ENCODE results near the gene AIDA. TPM values are rescaled to one million over a fixed set of nuclear protein-coding genes. Genes with fewer than 3 reads are reported as not detected.

AIDA gene
- total RNA-seq, 1 donor from 2014 or later, result 49.6 TPM

DNA sequence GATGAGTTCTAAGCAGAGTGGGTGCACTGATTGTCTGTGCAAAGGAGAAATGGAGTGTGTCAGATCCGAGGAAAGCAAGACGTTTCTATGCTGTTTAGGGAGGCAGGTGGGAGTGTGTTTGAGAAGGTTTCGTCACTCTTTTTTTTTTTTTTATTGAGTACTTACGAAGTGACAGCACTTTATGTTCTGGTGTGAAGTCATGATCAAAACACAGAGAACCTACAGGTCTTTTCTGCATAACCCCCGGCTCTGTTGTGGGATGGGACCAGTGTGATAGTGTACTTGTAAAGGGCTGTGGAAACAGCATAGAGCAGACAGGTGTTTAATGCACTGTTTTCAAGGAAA is 67.7 kb downstream of the AIDA start:
- intact Hi-C loops (cut with DNase I), result loop anchor here (1.0 to 10.0 kb wide), 2 partner anchors 69 to 430 kb away; no protein-coding TSS in a partner anchor
- peaks cover 0 to 5% of the 10 kb centered on the region in 2 donors for H3K36me3 ChIP-seq
- no peaks in the 10 kb centered on the region for H3K27me3 ChIP-seq
- no peak for DNase-seq (ENCODE audit: extremely low spot score in 2 of 2)
- peak overlapping the region; percentile 92 for H3K27ac ChIP-seq
- H3K4me1 ChIP-seq, result peaks cover 21% of the 10 kb centered on the region
- TF ChIP-seq, protein P1, sequence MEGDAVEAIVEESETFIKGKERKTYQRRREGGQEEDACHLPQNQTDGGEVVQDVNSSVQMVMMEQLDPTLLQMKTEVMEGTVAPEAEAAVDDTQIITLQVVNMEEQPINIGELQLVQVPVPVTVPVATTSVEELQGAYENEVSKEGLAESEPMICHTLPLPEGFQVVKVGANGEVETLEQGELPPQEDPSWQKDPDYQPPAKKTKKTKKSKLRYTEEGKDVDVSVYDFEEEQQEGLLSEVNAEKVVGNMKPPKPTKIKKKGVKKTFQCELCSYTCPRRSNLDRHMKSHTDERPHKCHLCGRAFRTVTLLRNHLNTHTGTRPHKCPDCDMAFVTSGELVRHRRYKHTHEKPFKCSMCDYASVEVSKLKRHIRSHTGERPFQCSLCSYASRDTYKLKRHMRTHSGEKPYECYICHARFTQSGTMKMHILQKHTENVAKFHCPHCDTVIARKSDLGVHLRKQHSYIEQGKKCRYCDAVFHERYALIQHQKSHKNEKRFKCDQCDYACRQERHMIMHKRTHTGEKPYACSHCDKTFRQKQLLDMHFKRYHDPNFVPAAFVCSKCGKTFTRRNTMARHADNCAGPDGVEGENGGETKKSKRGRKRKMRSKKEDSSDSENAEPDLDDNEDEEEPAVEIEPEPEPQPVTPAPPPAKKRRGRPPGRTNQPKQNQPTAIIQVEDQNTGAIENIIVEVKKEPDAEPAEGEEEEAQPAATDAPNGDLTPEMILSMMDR (IDR thresholded peaks at IDR 0.05), result no peak
- TF ChIP-seq POLR2AphosphoS5 (IDR thresholded peaks at IDR 0.05; ENCODE audit: insufficient read depth in 1 of 2, low read depth in 1 of 2), result no peak
- TF ChIP-seq POLR2A (IDR thresholded peaks at IDR 0.05), result no peak
- H3K9me3 ChIP-seq, result no peaks in the 10 kb centered on the region
- H3K4me3 ChIP-seq, result peak overlapping the region; percentile 92 to 95

DNA sequence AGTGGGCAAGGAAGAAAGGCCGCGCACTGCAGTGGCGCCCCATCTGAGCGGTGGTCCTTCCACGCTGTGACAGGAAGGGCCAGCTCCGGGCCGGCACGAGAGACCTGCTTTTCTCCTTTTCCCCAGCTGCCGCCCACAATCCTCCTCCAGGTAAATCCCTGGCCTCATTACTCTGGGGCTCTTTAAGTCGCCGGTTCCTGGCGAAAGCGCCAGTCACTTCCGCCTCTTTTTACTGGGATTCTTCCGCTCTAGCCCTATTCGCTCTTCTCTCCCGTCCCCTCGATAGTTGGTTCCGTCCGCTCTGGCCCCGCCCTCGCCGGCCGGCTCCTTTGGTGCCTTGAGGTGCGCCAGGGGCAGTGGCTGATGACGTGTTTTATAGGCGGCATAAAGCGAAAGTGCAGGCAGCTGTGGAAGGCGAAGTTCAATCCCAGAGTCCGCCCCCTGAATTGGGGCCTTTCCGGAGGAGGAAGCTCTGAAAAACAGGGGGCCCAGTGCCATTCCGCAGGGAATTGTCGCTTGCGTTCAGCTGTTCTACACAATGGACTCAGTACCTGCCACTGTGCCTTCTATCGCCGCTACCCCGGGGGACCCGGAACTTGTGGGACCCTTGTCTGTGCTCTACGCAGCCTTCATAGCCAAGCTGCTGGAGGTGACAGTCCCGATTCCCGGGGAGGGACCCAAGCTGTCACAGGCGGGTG is 68.2 kb downstream of the AIDA start:
- H3K4me1 ChIP-seq, result peaks cover 21% of the 10 kb centered on the region
- TF ChIP-seq, protein P1 (IDR thresholded peaks at IDR 0.05), result peak in 1 of 3 experiments; percentile 3
- TF ChIP-seq POLR2AphosphoS5 (IDR thresholded peaks at IDR 0.05; ENCODE audit: insufficient read depth in 1 of 2, low read depth in 1 of 2) (peak; percentile 96 to 97), POLR2A (IDR thresholded peaks at IDR 0.05) (peak in 1 of 2 donors; percentile 31)
- peak overlapping the region; percentile 92 for H3K27ac ChIP-seq
- no peaks in the 10 kb centered on the region for H3K36me3 ChIP-seq
- peak overlapping the region; percentile 92 to 95 for H3K4me3 ChIP-seq
- H3K27me3 ChIP-seq, result no peaks in the 10 kb centered on the region
- intact Hi-C loops (cut with DNase I), result loop anchor here (1.0 to 10.0 kb wide), 2 partner anchors 69 to 431 kb away; no protein-coding TSS in a partner anchor
- H3K9me3 ChIP-seq, result no peaks in the 10 kb centered on the region
- peak; percentile 98 for DNase-seq (ENCODE audit: extremely low spot score in 2 of 2)

DNA sequence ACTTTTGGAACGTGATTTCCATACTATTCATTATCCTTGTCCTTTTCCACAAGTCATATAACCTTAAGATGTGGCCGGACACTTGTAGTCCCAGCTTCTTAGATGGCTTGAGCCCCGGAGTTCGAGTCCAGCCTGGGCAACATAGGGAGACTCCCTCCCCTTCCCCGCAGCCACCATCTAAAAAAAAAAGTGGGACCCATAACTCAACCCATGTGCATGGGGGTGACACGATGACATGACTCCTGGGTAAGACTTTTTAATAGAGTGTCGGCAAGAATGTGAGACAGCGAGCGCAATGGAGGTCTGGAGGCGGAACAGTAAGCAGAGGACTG is 68.7 kb downstream of the AIDA start:
- H3K4me3 ChIP-seq, result peak overlapping the region; percentile 92 to 95
- peaks cover 21% of the 10 kb centered on the region for H3K4me1 ChIP-seq
- H3K36me3 ChIP-seq, result no peaks in the 10 kb centered on the region
- H3K27me3 ChIP-seq, result no peaks in the 10 kb centered on the region
- intact Hi-C loops (cut with DNase I), result loop anchor here (10.0 kb wide), 1 partner anchor 431 kb away; no protein-coding TSS in a partner anchor
- TF ChIP-seq, protein P1 (IDR thresholded peaks at IDR 0.05), result no peak
- TF ChIP-seq POLR2A (IDR thresholded peaks at IDR 0.05), result no peak
- TF ChIP-seq POLR2AphosphoS5 (IDR thresholded peaks at IDR 0.05; ENCODE audit: insufficient read depth in 1 of 2, low read depth in 1 of 2), result no peak
- H3K9me3 ChIP-seq, result no peaks in the 10 kb centered on the region
- no peak for DNase-seq (ENCODE audit: extremely low spot score in 2 of 2)
- H3K27ac ChIP-seq, result peak overlapping the region; percentile 92

DNA sequence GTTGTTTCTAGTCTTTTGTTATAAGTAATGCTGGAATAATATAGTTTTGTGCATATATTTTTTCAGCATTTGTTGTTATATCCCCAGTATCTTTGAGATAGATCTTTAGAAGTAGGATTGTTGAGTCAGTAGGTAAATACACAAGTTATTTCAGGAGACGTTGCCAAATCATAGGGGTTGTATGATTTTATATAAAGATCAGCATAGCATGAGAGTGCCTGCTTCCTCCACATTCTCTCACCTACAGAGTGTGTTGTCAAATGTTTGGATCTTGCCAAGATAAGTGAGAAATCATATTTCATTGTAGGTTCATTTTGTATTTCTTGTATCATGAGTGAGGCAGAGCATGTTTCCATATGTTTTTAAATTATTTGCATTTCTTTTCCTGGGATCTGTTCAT is 69.8 kb downstream of the AIDA start:
- Histone ChIP-seq H3K4me3 (no peak overlapping the region), H3K4me1 (peaks cover 21% of the 10 kb centered on the region), H3K9me3 (no peaks in the 10 kb centered on the region), H3K27me3 (no peaks in the 10 kb centered on the region), H3K36me3 (no peaks in the 10 kb centered on the region), H3K27ac (no peak overlapping the region)
- no peak for TF ChIP-seq POLR2AphosphoS5 (IDR thresholded peaks at IDR 0.05; ENCODE audit: insufficient read depth in 1 of 2, low read depth in 1 of 2)
- no peak for TF ChIP-seq POLR2A (IDR thresholded peaks at IDR 0.05)
- TF ChIP-seq, protein P1 (IDR thresholded peaks at IDR 0.05), result no peak
- intact Hi-C loops (cut with DNase I), result loop anchor here (10.0 kb wide), 1 partner anchor 432 kb away; no protein-coding TSS in a partner anchor
- DNase-seq (ENCODE audit: extremely low spot score in 2 of 2), result no peak

Data from vagina (tissue), 2 donors.